ENCODE measurements around the gene ZNF579. TPM values are rescaled to one million over a fixed set of nuclear protein-coding genes. Genes with fewer than 3 reads are reported as not detected.

ZNF579 gene
- total and polyA plus RNA-seq, 9 of the 15 experiments (the other 6 are each of a cell fraction or from before 2014, with no cell fraction given): 0.06 to 15.9 (median 1.6) TPM

- TF ChIP-seq ZNF398 (CRISPR knock-in tag; IDR thresholded peaks at IDR 0.05): no peak
- no peak for TF ChIP-seq GABPB2 (CRISPR knock-in tag; conservative IDR thresholded peaks at IDR 0.05)
- no peak for TF ChIP-seq JUN (IDR thresholded peaks at IDR 0.05; ENCODE audit: borderline replicate concordance, low read depth, low read length)
- no peak for TF ChIP-seq JUN (CRISPR knock-in tag; IDR thresholded peaks at IDR 0.05; ENCODE audit: borderline replicate concordance)
- no peak for TF ChIP-seq ERF (CRISPR knock-in tag; IDR thresholded peaks at IDR 0.05)
- TF ChIP-seq RBFOX2 (IDR thresholded peaks at IDR 0.05; ENCODE audit: low read depth, low read length): 0 out of 2 replicates have a peak, but pooled peaks have one; percentile 17
- no peak for TF ChIP-seq ZBTB7A (IDR thresholded peaks at IDR 0.05; ENCODE audit: borderline replicate concordance, control insufficient read depth, low read depth, low read length)
- TF ChIP-seq ZBTB17 (CRISPR knock-in tag; IDR thresholded peaks at IDR 0.05): no peak
- TF ChIP-seq PHB2 (IDR thresholded peaks at IDR 0.05; ENCODE audit: low read depth): no peak
- peak; percentile 54 for TF ChIP-seq MEIS2 (IDR thresholded peaks at IDR 0.05; ENCODE audit: partially characterized antibody)
- TF ChIP-seq NCOA4 (IDR thresholded peaks at IDR 0.05; ENCODE audit: partially characterized antibody): no peak
- 0 out of 2 replicates have a peak, but pooled peaks have one; percentile 51 for TF ChIP-seq ZHX1 (conservative IDR thresholded peaks at IDR 0.05; ENCODE audit: low read length)
- peak; percentile 53; the same call in 1 of the 2 replicates for TF ChIP-seq CREM (IDR thresholded peaks at IDR 0.05; ENCODE audit: low read depth)
- no peak for TF ChIP-seq ATF1 (CRISPR knock-in tag; IDR thresholded peaks at IDR 0.05)
- TF ChIP-seq ATF1 (tag; IDR thresholded peaks at IDR 0.05): peak; percentile 56
- no peak for TF ChIP-seq MAFG (tag; conservative IDR thresholded peaks at IDR 0.05)
- no peak for TF ChIP-seq FOXA1 (IDR thresholded peaks at IDR 0.05; ENCODE audit: borderline replicate concordance)
- no peak for TF ChIP-seq ZNF717 (CRISPR knock-in tag; IDR thresholded peaks at IDR 0.05)
- TF ChIP-seq RFX1 (IDR thresholded peaks at IDR 0.05): peak; percentile 99
- TF ChIP-seq TEAD1 (CRISPR knock-in tag; IDR thresholded peaks at IDR 0.05): no peak
Observed at GRCh38 chr19:55586976-55587668, 6.5 kb upstream of the ZNF579 start (continued).

Data from K562 (cell line).